ENCODE results near the gene XPO4. TPM values are rescaled to one million over a fixed set of nuclear protein-coding genes. Genes with fewer than 3 reads are reported as not detected.

XPO4 gene
- total RNA-seq: 26.5 and 29.2 TPM in 2 replicates

GRCh38 chr13:20902438-20903163, at the start of gene XPO4:
Gene XPO4, minus strand, starts transcription at chr13:20902746. Its CDS starts 8 bp downstream, at chr13:20902738.

GRCh38 chr13:20773194-20774080, 129.1 kb downstream of the XPO4 start, which contains the start of gene EEF1AKMT1:
Gene EEF1AKMT1, minus strand, starts transcription at chr13:20773961. Its CDS starts 16,363 bp downstream, at chr13:20757598.

Other genes starting within 250 kb of the XPO4 start
- gene IL17D, start 199.0 kb downstream of the XPO4 start, total RNA-seq: under 0.01 and 0.24 TPM in 2 replicates
- 4.3 and 5.3 TPM in 2 replicates for gene EEF1AKMT1, start 128.8 kb downstream of the XPO4 start, total RNA-seq
- gene LATS2, start 158.8 kb upstream of the XPO4 start, total RNA-seq: 5.8 and 10.6 TPM in 2 replicates
- 32.8 and 49.7 TPM in 2 replicates for gene SAP18, start 237.4 kb upstream of the XPO4 start, total RNA-seq